Activated CD4-positive, alpha-beta memory T cell treated with anti-CD3 and anti-CD28 coated beads for 36 hours (primary cell): ENCODE measurements around the gene RHOT2. TPM values are rescaled to one million over a fixed set of nuclear protein-coding genes. Genes with fewer than 3 reads are reported as not detected.

Experiments
- CTCF ChIA-PET: fragments of 350-600 bp; sonication (Branson Sonifier 250); formaldehyde crosslinking; loops from one replicate; lab custom pipeline; 2021; ENCODE audit warnings: antibody characterized with exemption, inconsistent platforms; lab: Charles Lee
- POLR2A ChIA-PET: fragments of 350-600 bp; sonication (Branson Sonifier 250); formaldehyde crosslinking; loops from one replicate; lab custom pipeline; 2021; ENCODE audit warnings: antibody characterized with exemption; lab: Charles Lee
- DNase-seq: peaks from one replicate; pipeline ENCODE4 v3.0.0-alpha.2; 2020
- H3K27ac Mint-ChIP-seq: one replicate; pipeline ENCODE4 v1.8.0; 2021; ENCODE audit warnings: mixed read lengths
- H3K27me3 Mint-ChIP-seq: one replicate; pipeline ENCODE4 v1.8.0; 2021; ENCODE audit warnings: mixed read lengths
- H3K36me3 Mint-ChIP-seq: one replicate; pipeline ENCODE4 v1.8.0; 2021; ENCODE audit warnings: mixed read lengths
- H3K4me1 Mint-ChIP-seq: one replicate; pipeline ENCODE4 v1.8.0; 2021; ENCODE audit warnings: low read depth, mixed read lengths
- H3K4me3 Mint-ChIP-seq: one replicate; pipeline ENCODE4 v1.8.0; 2021; ENCODE audit warnings: mild to moderate bottlenecking, mixed read lengths
- H3K9me3 Mint-ChIP-seq: one replicate; pipeline ENCODE4 v1.8.0; 2021; ENCODE audit warnings: mixed read lengths
- intact Hi-C: fragments of 100-400 bp; cut with micrococcal nuclease; formaldehyde crosslinking; loops from one replicate; pipeline ENCODE4 v1.15.1; 2023
- total RNA-seq, 2 experiments: library from RNA; stranded (reverse); gene quantifications; one replicate each; pipeline ENCODE4 v1.2.3, GENCODE V29; 2021

RHOT2 gene
- total RNA-seq, 2 experiments from 2014 or later = 112 to 128 TPM

DNA sequence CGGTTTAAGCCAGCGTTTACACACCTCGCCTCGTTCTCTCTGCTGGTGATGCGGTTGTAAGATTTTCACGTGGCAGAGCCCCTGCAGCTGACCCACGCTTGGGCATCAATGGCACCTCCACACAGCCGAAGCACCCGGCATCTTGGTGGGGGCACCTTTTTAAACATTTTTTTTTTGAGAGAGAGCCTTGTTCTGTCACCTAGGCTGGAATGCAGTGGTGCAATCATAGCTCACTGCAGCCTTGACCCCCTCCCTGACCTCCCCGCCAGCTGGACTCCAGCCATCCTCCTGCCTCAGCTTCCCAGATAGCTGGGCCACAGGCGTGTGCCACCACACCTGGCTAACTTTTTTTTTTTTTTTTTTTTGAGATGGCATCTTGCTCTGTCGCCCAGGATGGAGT lies 13.9 kb upstream of the RHOT2 start:
- Mint-ChIP-seq H3K27ac (no peak overlapping the region), H3K9me3 (no peaks in the 10 kb centered on the region), H3K4me3 (no peak overlapping the region), H3K27me3 (no peaks in the 10 kb centered on the region), H3K4me1 (peaks cover 7% of the 10 kb centered on the region), H3K36me3 (no peaks in the 10 kb centered on the region)
- no peak for DNase-seq
- intact Hi-C loops = no loop called here
- CTCF ChIA-PET = no interaction called here
- POLR2A ChIA-PET = no interaction called here

GRCh38 chr16:657487-657886 lies 10.4 kb upstream of the RHOT2 start:
- POLR2A ChIA-PET = no interaction called here
- intact Hi-C loops = no loop called here
- CTCF ChIA-PET = interaction anchor here (1.0 kb wide), 1 partner anchor 11 kb away, joined by 3 read pairs; the partner anchor contains the start of gene RHOT2
- no peak for DNase-seq
- Mint-ChIP-seq H3K27me3 (no peaks in the 10 kb centered on the region), H3K4me3 (no peak overlapping the region), H3K36me3 (no peaks in the 10 kb centered on the region), H3K4me1 (peaks cover 4% of the 10 kb centered on the region), H3K9me3 (no peaks in the 10 kb centered on the region), H3K27ac (no peak overlapping the region)

- Mint-ChIP-seq H3K4me1 (peaks cover 4% of the 10 kb centered on the region), H3K36me3 (peaks cover 3% of the 10 kb centered on the region), H3K27me3 (no peaks in the 10 kb centered on the region), H3K27ac (no peak overlapping the region), H3K4me3 (no peak overlapping the region), H3K9me3 (no peaks in the 10 kb centered on the region)
- DNase-seq = no peak
- ChIA-PET POLR2A (interaction anchor here (1.3 kb wide), 1 partner anchor 22 kb away, joined by 3 read pairs; no protein-coding TSS in a partner anchor), CTCF (interaction anchor here (0.6 to 1.1 kb wide), 2 partner anchors 8 to 11 kb away, joined by 3 to 5 read pairs; no protein-coding TSS in a partner anchor)
- intact Hi-C loops = no loop called here
These were observed 9.0 kb upstream of the RHOT2 start for GRCh38 chr16:658679-659571.

GRCh38 chr16:659618-660017 lies 8.3 kb upstream of the RHOT2 start:
- no peak for DNase-seq
- Mint-ChIP-seq H3K4me1 (peaks cover 4% of the 10 kb centered on the region), H3K4me3 (no peak overlapping the region), H3K27me3 (no peaks in the 10 kb centered on the region), H3K9me3 (no peaks in the 10 kb centered on the region), H3K27ac (no peak overlapping the region), H3K36me3 (peaks cover 3% of the 10 kb centered on the region)
- ChIA-PET CTCF (interaction anchor here (0.6 to 1.1 kb wide), 4 partner anchors 9 to 80 kb away, joined by 3 to 5 read pairs (median 3); no protein-coding TSS in a partner anchor), POLR2A (interaction anchor here (1.3 kb wide), 1 partner anchor 22 kb away, joined by 3 read pairs; no protein-coding TSS in a partner anchor)
- intact Hi-C loops = no loop called here

GRCh38 chr16:660132-660458 lies 7.8 kb upstream of the RHOT2 start:
- Mint-ChIP-seq H3K27me3 (no peaks in the 10 kb centered on the region), H3K36me3 (peaks cover 3% of the 10 kb centered on the region), H3K27ac (no peak overlapping the region), H3K4me1 (peaks cover 4% of the 10 kb centered on the region), H3K4me3 (no peak overlapping the region), H3K9me3 (no peaks in the 10 kb centered on the region)
- ChIA-PET POLR2A (interaction anchor here (1.3 kb wide), 1 partner anchor 23 kb away, joined by 3 read pairs; no protein-coding TSS in a partner anchor), CTCF (interaction anchor here (0.6 to 1.0 kb wide), 3 partner anchors 9 to 81 kb away, joined by 3 read pairs; no protein-coding TSS in a partner anchor)
- DNase-seq = no peak
- intact Hi-C loops = no loop called here

DNA sequence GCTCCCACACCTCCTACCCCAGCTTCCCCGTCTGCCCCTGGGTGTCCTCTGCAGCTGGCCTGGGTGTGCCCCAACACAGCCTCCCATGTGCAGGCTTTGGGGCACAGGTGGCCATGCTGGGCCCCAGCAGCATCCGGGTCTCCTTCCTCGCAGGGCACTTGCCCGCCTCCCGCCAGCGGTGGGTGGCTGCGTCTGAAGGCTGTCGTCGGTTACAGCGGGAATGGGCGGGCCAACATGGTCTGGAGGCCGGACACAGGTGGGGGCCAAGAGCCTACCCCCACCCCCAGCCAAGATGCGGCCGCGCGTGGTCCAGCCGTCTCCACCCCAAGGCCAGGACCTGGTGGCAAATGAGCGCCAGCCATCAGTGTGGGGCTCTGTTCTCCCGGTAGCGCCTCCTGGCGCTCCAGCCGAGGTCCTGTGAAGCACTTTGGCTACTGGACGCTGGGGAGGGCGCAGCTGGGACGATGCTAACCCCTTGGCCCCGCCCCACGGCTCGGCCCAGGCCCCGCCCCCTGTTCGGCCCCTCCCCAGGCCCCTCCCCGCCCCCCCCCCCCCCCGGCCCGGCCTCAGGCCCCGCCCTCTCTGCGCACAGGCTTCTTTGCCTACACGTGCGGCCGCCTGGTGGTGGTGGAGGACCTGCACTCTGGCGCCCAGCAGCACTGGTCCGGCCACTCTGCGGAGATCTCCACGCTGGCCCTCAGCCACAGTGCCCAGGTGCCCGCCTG lies 7.3 kb upstream of the RHOT2 start:
- peak; percentile 72 for DNase-seq
- CTCF ChIA-PET = interaction anchor here (0.7 to 1.0 kb wide), 2 partner anchors 13 to 81 kb away, joined by 3 read pairs; no protein-coding TSS in a partner anchor
- intact Hi-C loops = no loop called here
- POLR2A ChIA-PET = no interaction called here
- H3K36me3 Mint-ChIP-seq = peaks cover 3% of the 10 kb centered on the region
- peaks cover 4% of the 10 kb centered on the region for H3K4me1 Mint-ChIP-seq
- no peaks in the 10 kb centered on the region for H3K27me3 Mint-ChIP-seq
- H3K27ac Mint-ChIP-seq = no peak overlapping the region
- H3K4me3 Mint-ChIP-seq = no peak overlapping the region
- no peaks in the 10 kb centered on the region for H3K9me3 Mint-ChIP-seq

DNA sequence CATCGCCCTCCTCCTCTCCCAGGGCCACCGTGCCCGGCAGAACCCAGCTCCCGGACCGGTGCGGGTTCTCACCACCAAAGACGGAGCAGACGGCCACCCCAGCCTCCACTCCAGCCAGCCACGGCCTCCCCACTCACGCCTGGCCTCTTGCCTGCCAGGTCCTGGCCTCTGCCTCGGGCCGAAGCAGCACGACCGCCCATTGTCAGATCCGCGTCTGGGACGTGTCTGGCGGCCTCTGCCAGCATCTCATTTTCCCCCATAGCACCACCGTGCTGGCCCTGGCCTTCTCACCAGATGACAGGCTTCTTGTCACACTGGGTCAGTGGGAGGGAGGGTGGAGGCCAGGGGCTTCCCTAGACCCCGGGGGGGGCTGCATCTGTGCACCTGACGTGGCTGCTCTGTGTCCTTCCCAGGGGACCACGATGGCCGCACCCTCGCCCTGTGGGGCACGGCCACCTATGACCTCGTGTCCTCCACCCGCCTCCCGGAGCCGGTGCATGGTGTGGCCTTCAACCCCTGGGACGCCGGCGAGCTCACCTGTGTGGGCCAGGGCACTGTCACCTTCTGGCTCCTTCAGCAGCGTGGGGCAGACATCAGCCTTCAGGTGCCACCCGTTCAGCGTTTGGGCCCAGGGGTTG lies 6.6 kb upstream of the RHOT2 start:
- H3K9me3 Mint-ChIP-seq = no peaks in the 10 kb centered on the region
- no peak overlapping the region for H3K27ac Mint-ChIP-seq
- H3K27me3 Mint-ChIP-seq = no peaks in the 10 kb centered on the region
- POLR2A ChIA-PET = no interaction called here
- peaks cover 4% of the 10 kb centered on the region for H3K4me1 Mint-ChIP-seq
- no peak for DNase-seq
- intact Hi-C loops = no loop called here
- CTCF ChIA-PET = no interaction called here
- H3K4me3 Mint-ChIP-seq = no peak overlapping the region
- H3K36me3 Mint-ChIP-seq = peaks cover 3% of the 10 kb centered on the region

- ChIA-PET CTCF (no interaction called here), POLR2A (no interaction called here)
- Mint-ChIP-seq H3K4me1 (peaks cover 4% of the 10 kb centered on the region), H3K9me3 (no peaks in the 10 kb centered on the region), H3K27ac (no peak overlapping the region), H3K27me3 (no peaks in the 10 kb centered on the region), H3K36me3 (peaks cover 3% of the 10 kb centered on the region), H3K4me3 (no peak overlapping the region)
- no peak for DNase-seq
- intact Hi-C loops = no loop called here
These were observed 5.8 kb upstream of the RHOT2 start for GRCh38 chr16:662095-662494.

DNA sequence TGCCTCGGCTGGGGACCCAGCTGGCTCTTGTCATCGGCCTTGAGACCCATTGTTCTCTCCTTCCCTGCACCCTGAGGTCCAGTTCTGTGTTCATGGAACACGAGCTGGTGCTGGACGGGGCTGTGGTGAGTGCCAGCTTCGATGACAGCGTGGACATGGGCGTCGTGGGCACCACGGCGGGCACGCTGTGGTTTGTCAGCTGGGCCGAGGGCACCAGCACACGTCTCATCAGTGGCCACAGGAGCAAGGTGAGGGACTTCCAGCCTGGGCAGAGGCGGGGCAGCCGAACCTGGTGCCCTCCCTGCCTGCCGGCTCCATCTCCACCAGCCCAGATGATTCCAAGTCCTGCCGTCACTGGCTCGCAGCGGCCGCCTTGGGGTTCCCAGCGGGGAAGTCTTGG lies 5.3 kb upstream of the RHOT2 start:
- CTCF ChIA-PET = no interaction called here
- Mint-ChIP-seq H3K27me3 (no peaks in the 10 kb centered on the region), H3K27ac (no peak overlapping the region), H3K9me3 (no peaks in the 10 kb centered on the region), H3K4me1 (peaks cover 6% of the 10 kb centered on the region), H3K4me3 (no peak overlapping the region), H3K36me3 (peaks cover 3% of the 10 kb centered on the region)
- intact Hi-C loops = no loop called here
- no peak for DNase-seq
- POLR2A ChIA-PET = no interaction called here

GRCh38 chr16:666572-666971 lies 1.4 kb upstream of the RHOT2 start:
- no peak overlapping the region for H3K27ac Mint-ChIP-seq
- intact Hi-C loops = no loop called here
- H3K9me3 Mint-ChIP-seq = no peaks in the 10 kb centered on the region
- peaks cover 6% of the 10 kb centered on the region for H3K4me1 Mint-ChIP-seq
- H3K27me3 Mint-ChIP-seq = no peaks in the 10 kb centered on the region
- H3K4me3 Mint-ChIP-seq = no peak overlapping the region
- no peak for DNase-seq
- ChIA-PET POLR2A (interaction anchor here (1.2 kb wide), 1 partner anchor 14 kb away, joined by 4 read pairs; the partner anchor contains the start of gene STUB1), CTCF (no interaction called here)
- peaks cover 12% of the 10 kb centered on the region for H3K36me3 Mint-ChIP-seq

GRCh38 chr16:667113-667779 lies 686 bp upstream of the RHOT2 start:
- peaks cover 6% of the 10 kb centered on the region for H3K4me1 Mint-ChIP-seq

More at GRCh38 chr16:667113-667779, 686 bp upstream of the RHOT2 start:
- Mint-ChIP-seq H3K4me3 (peak overlapping the region; percentile 77), H3K9me3 (no peaks in the 10 kb centered on the region), H3K36me3 (peaks cover 12% of the 10 kb centered on the region), H3K27ac (peak overlapping the region; percentile 85), H3K27me3 (no peaks in the 10 kb centered on the region)
- intact Hi-C loops = no loop called here
- ChIA-PET POLR2A (interaction anchor here (0.9 to 1.8 kb wide), 3 partner anchors 13 to 19 kb away, joined by 3 to 4 read pairs (median 4); partner anchors contain the start of genes JMJD8, STUB1 and WDR90), CTCF (interaction anchor here (0.7 to 1.9 kb wide), 5 partner anchors 19 to 1038 kb away, joined by 3 to 7 read pairs (median 3); no protein-coding TSS in a partner anchor)
- no peak for DNase-seq
